HG02938 (cell line): ENCODE data around the gene PXDC1.

ENCODE experiments used
- ATAC-seq: cut with Tn5 transposase; IDR thresholded peaks from one replicate; pipeline ENCODE4 v1.9.1; 2021; ENCODE audit warnings: mild to moderate bottlenecking, moderate library complexity; ENCODE audit not compliant: unreplicated experiment

PXDC1 gene, protein sequence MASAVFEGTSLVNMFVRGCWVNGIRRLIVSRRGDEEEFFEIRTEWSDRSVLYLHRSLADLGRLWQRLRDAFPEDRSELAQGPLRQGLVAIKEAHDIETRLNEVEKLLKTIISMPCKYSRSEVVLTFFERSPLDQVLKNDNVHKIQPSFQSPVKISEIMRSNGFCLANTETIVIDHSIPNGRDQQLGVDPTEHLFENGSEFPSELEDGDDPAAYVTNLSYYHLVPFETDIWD

GRCh38 chr6:3751077-3751729, at the start of gene PXDC1:
TSS of gene PXDC1 (minus strand) at chr6:3751713. CDS start at chr6:3751531, 182 bp downstream.
- ATAC-seq, result peak; percentile 3

DNA sequence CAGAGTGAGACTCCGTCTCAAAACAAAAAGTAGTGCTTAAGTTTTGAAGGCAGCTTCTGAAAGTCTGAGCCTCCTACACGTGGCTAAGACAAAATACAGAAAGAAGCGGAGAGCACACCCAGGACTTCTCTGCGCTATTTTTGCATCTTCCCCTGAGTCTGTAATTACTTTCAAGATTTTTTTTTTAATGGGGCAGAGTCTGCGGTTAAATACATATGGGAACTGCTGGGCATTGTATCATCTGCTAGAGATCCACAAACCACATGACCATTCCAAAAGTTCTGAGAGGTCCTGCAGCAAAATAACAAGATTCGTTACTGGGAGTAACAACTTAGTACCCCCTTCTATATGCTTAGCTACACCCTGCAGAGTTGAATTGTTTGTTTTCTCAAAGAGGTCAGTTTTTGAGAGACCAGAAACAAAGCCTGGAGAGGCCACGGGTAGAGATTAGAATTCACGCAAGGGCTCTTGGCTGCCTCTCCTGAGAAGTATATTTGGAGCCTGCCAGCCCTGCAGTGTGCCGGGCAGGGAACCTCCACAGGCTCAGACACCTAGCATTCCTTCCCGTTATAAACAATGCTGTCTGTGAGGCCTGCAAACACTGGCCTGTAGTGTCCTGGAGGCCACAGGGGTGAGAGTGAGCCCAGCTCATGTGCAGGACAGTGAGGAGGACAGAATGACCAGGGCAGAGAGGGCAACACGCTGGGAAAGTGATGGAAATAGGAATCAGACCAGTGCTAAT, 49.5 kb upstream of the PXDC1 start:
- ATAC-seq, result no peak

GRCh38 chr6:3799719-3800118, 48.2 kb upstream of the PXDC1 start:
- ATAC-seq, result no peak

DNA sequence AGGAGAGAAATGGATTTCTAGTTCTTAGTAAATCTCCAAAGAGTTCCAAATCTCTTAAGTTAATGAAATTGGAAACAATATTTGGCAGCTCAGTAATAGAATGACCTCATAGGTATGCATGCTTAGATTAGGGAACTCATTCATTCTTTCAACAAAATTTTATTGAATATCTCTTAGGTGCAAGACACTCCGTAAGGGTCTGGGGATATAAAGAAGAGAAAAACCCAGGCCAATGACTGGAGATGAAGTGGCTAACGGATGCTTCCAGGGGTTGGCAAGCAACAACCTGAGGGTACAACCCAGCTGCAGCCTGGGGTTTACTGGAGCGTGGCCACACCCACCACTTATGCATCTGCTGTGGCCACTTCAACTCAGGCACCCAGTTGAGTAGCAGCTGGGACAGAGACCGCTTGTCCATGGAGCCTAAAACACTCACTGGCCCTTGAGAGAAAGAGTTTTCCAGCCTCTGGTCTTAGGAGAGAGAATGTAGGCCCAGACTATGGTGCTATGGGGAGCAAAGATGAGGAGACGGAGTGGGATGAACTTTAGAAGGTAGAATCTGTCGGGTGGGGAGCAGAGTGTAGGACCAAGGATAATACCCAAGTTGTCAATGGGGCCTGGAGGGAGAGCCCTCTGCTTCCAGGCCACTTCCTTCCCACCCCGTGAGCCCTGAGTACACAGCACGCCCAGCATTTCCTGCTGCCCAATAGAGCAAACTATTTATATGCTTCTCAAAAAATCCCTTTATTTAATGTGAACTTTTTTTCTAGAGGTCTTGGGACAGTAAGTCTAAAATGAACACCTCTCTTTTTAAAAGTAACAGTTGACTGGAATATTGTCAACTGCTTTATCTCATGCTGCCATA, 46.8 kb upstream of the PXDC1 start:
- ATAC-seq, result no peak

GRCh38 chr6:3797231-3798054, 45.9 kb upstream of the PXDC1 start:
- ATAC-seq, result no peak

DNA sequence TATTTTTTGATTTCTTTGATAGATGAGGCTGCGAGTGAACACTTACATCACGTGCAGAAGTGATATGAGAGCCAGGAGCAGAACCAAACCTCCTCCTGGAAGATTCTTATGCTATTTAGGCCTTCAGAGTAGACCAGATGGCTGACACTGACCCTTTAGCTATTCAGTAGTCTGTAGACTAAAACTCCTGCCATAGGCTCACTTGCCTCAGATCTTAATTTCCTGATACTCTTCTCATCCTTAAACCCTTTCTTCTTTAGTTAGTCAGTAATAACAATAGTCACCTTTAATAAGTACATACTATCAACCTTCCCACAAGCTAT, 45.2 kb upstream of the PXDC1 start:
- ATAC-seq, result no peak

GRCh38 chr6:3795836-3796718, 44.6 kb upstream of the PXDC1 start:
- no peak for ATAC-seq

- ATAC-seq, result peak; percentile 64
These were observed 42.6 kb upstream of the PXDC1 start for GRCh38 chr6:3794092-3794491.

DNA sequence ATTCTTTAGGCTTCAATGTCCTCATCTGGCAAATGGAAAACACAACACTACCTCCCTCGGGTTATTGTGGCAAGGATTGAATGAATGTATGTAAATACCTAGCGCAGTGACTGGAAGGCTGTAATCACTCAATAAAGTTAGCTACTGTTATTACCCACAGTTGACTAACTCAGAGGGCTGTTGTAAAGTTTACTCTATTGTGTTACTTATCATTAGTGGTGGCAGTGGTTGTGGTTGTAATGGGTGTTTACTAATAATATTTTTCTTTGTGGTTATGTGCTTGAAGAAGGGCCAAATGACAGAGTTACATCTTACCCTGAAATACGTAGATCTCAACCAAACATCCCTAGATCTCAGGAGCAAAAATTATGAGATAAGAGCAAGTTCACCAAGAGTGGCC, 42.0 kb upstream of the PXDC1 start:
- peak; percentile 38 for ATAC-seq

DNA sequence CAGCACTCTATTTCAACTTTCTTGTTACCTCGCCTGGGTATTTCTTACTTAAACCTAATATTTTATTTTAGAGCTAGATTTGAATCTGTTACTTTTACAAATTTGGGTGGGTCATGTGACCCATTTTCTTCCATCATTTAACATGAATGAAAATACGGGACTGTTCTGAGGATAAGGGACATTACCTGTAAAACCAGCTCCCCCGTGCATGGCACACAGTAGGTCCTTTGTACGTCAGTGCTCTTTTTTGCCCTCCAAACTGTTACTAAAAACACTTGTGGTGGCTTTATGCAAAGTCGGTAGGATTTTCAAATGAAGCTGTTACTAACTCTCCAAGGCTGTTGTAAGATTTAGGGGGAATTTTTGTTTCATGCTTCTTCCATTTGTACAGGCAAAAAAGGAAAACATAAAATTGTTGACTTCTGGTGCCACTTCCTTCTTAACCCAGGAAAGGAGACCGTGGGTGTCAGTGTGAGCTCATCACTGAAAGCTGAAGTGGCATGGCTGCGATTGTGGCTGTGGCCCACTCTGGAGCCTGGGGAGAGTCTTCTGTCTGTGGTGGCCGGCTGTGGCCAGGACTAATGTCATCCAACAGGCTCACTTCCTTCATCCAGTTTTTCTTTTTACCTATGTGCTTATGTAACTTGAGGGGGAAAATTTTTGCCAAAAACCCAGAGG, 40.2 kb upstream of the PXDC1 start:
- no peak for ATAC-seq

DNA sequence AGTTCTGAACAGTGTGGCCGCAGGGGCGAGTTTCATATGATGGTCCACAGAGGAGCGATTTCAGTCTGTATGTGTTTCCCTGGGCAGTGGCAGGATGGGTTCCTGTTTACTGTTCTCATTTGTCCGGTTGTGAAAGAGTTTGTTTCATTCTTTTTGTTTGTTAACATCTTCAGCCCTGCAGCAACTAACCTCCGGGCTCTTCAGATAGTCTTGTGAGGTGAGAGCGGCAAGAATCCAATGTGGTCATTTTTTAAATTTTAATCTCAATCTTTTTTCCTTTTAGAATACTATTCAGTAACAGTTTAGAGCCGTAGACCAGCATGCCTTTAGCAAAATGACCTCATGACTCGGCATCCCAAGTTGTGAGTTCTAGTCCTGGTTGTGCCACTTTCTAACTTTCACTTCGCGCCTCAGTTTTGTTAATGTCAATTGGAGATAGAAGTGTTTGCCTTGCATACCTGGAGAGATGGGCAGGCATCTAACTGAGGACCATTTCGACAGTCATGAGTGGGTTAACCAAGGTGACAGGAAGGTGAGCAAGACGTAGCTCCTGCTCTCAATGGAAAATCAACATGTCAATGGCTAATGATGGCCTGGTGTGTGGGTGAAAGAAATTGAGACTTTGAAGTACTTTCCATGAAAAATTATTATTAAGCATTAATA, 38.5 kb upstream of the PXDC1 start:
- no peak for ATAC-seq

DNA sequence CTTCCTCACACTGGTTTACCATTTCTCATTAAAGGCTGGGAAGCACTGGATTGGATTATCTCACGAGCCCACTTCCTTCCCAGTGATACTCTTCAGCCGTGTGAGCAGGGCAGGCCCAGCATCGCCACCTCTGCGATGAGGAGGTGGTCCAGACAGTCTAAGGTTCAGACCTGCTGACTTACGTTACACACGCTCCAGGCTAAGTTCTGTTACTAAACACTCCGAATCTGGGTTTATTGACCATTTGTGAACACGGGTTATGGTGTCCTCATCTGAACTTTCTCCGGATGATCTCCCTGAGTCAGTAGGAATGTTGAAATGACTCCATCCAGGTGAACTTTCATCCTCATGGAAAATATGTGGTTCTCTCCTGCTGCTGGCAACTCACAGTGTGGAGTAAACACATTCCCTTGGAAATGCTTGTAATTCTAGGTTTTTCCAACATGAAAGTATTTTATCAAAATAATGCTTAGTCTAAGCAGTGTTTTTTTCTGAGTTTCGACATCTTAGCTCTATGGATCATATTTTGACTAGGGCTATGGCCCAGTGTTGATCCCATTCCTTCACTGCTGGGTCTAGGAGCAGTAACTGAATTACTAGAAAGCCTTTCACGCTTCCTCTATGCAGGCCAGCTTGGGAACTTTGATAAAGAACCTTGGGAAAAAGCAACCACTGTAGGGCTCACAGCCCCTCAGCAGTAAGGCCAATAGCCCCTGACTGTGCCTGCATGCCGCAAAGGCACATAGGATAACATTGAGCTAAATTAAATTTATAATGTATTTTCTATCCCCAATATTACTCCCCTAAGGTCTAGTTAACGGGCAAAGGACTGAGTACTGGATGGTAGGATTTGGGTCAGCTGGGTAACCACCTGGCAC, 37.7 kb upstream of the PXDC1 start:
- no peak for ATAC-seq

- no peak for ATAC-seq
These were observed 37.0 kb upstream of the PXDC1 start for GRCh38 chr6:3788408-3789017.

DNA sequence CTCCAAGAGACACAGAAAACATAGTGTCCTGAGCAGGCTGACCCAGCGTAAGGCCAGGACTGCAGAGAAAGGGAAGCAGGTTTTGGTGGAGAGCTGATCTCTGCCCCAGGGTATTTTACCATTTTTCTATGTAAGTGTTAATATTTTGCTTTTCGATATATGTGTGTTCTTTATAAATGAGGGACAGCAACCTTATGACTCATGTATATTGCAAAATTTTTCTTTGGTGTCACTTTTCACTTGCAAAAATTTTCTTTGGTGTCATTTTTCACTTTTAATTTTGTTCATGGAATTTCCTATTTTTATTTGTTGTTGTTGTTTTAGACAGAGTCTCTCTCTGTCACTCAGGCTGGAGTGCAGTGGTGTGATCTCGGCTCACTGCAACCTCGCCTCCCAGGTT, 34.6 kb upstream of the PXDC1 start:
- no peak for ATAC-seq

DNA sequence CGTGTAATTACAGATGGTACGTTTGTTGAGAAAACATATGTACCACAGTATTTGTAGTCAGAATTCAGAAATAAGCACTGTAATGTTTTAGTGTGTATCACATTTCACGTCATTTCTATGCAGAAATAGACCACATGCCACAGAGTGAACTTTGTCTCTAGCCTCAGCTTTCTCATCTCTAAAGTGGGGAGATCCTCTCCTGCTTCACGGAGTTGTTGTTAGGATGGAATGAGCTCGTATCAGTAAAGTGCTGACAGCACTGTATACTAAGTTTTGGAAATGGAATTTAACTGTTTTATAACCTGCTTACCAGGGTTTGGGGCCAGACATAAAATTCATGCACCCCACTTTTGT, 34.2 kb upstream of the PXDC1 start:
- ATAC-seq, result no peak

GRCh38 chr6:3784885-3785744, 33.6 kb upstream of the PXDC1 start:
- ATAC-seq, result no peak
